Endodermal cell (in vitro differentiated cells): Measurements from ENCODE around the gene ZNF423. TPM values are rescaled to one million over a fixed set of nuclear protein-coding genes. Genes with fewer than 3 reads are reported as not detected.
A peak's percentile ranks its signal among the peaks of the same experiment; 100 is the strongest.

Experiments
- DNase-seq: peaks from one replicate; pipeline ENCODE4 v3.0.0-alpha.2; 2017
- H3K27ac ChIP-seq: 2 replicates; pipeline ENCODE4 v1.5.1; 2013; ENCODE audit warnings: mild to moderate bottlenecking, low read depth, low read length, moderate library complexity
- H3K27me3 ChIP-seq: 2 replicates; pipeline ENCODE4 v1.6.1; 2013; ENCODE audit warnings: mild to moderate bottlenecking, low read length, moderate library complexity; ENCODE audit not compliant: insufficient read depth, control insufficient read depth, poor library complexity, severe bottlenecking
- H3K36me3 ChIP-seq: 2 replicates; pipeline ENCODE4 v1.7.0; 2013; ENCODE audit warnings: mild to moderate bottlenecking, low read length, moderate library complexity; ENCODE audit not compliant: control insufficient read depth, insufficient read depth
- H3K4me1 ChIP-seq: one replicate; pipeline ENCODE4 v1.7.0; 2013; ENCODE audit warnings: low read length; ENCODE audit not compliant: control insufficient read depth, insufficient read depth
- H3K4me3 ChIP-seq: 2 replicates; pipeline ENCODE4 v1.5.1; 2013; ENCODE audit warnings: mild to moderate bottlenecking, low read length, moderate library complexity
- H3K9ac ChIP-seq: 2 replicates; pipeline ENCODE4 v1.6.1; 2013; ENCODE audit warnings: mild to moderate bottlenecking, low read length, moderate library complexity; ENCODE audit not compliant: poor library complexity, severe bottlenecking; ENCODE audit errors: extremely low read depth
- H3K9me3 ChIP-seq: 2 replicates; pipeline ENCODE4 v1.6.1; 2013; ENCODE audit warnings: mild to moderate bottlenecking, low read length, moderate library complexity; ENCODE audit not compliant: control insufficient read depth
- H3K27ac Mint-ChIP-seq: 2 replicates; pipeline ENCODE4 v1.8.0; 2020; ENCODE audit warnings: mixed read lengths
- H3K27me3 Mint-ChIP-seq: 2 replicates; pipeline ENCODE4 v1.8.0; 2021; ENCODE audit warnings: mild to moderate bottlenecking, mixed read lengths; ENCODE audit not compliant: insufficient read depth
- H3K36me3 Mint-ChIP-seq: 2 replicates; pipeline ENCODE4 v1.8.0; 2020; ENCODE audit warnings: low read depth, mixed read lengths
- H3K4me1 Mint-ChIP-seq: 2 replicates; pipeline ENCODE4 v1.8.0; 2020; ENCODE audit warnings: mixed read lengths
- H3K4me3 Mint-ChIP-seq: 2 replicates; pipeline ENCODE4 v1.8.0; 2020; ENCODE audit warnings: mild to moderate bottlenecking, moderate library complexity, mixed read lengths
- H3K9me3 Mint-ChIP-seq: 2 replicates; pipeline ENCODE4 v1.8.0; 2020; ENCODE audit warnings: mild to moderate bottlenecking, mixed read lengths
- CTCF ChIP-seq: fragments of 200-600 bp; sonication (generic); conservative IDR thresholded peaks from 2 replicates; pipeline ENCODE4 v1.5.0; 2021; ENCODE audit warnings: antibody characterized with exemption, mild to moderate bottlenecking
- WGBS, 2 experiments: methylation state at CpG; one replicate each; pipeline versions ENCODE4 v1.1.5 to v1.1.7; 2013; ENCODE audit warnings: missing lambda C conversion rate in 2 of 2, mixed read lengths in 1 of 2; ENCODE audit not compliant: insufficient coverage in 1 of 2, insufficient read length in 1 of 2; 5-methylcytosine and 5-hydroxymethylcytosine counted together
- total RNA-seq, 2 donors: library from RNA; stranded (reverse); fragmentation: NEBNext Ultra II Directional in 1 of 2; extraction: Animal tissue kit (Norgen Biotek cat#: 25700) in 1 of 2; gene quantifications; 2 replicates in 1 of 2; 3 replicates in 1 of 2; pipeline ENCODE4 v1.2.1, GENCODE V29; 2021

Gene ZNF423
- total RNA-seq, 2 donors from 2014 or later = 30.3 to 41.9 TPM

GRCh38 chr16:49454426-49455180 is 401.3 kb downstream of the ZNF423 start:
- H3K9me3 Mint-ChIP-seq = peaks cover 4% of the 10 kb centered on the region
- no peaks in the 10 kb centered on the region for H3K4me1 ChIP-seq
- H3K36me3 Mint-ChIP-seq = no peaks in the 10 kb centered on the region
- H3K27me3 Mint-ChIP-seq = peaks cover 2% of the 10 kb centered on the region
- no peaks in the 10 kb centered on the region for H3K36me3 ChIP-seq
- H3K27me3 ChIP-seq = no peaks in the 10 kb centered on the region
- H3K9ac ChIP-seq = no peak overlapping the region
- DNase-seq = peak; percentile 24
- H3K27ac ChIP-seq = no peak overlapping the region
- no peaks in the 10 kb centered on the region for H3K9me3 ChIP-seq
- H3K4me3 Mint-ChIP-seq = no peak overlapping the region
- peak; percentile 15 for TF ChIP-seq CTCF
- WGBS, 2 experiments = 86 to 90% methylated on average over 11 to 12 of the region's 12 CpGs
- H3K27ac Mint-ChIP-seq = no peak overlapping the region
- peaks cover 4% of the 10 kb centered on the region for H3K4me1 Mint-ChIP-seq
- no peak overlapping the region for H3K4me3 ChIP-seq

DNA sequence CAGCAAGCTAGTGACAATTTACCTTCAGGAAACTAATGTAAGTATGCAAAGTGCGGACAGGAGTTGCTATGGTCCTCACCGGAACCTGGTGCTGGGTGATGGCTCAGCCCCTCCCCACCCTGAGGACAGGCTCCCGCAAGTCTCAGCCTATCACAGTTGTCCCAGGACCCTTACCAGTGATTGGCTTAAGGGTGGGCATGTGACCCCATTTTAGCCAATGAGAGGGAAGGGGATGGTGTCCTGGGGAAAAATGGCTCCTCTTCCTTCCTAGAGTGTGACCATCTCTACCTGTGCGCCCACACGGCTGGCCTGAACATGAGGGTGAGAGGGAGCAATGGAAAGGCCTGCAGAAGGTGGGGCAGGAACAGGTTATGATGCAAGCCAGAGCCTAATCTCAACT is 401.9 kb downstream of the ZNF423 start:
- DNase-seq = peak; percentile 44
- H3K4me1 Mint-ChIP-seq = peaks cover 4% of the 10 kb centered on the region
- Histone ChIP-seq H3K9ac (no peak overlapping the region), H3K4me3 (no peak overlapping the region), H3K27me3 (no peaks in the 10 kb centered on the region), H3K27ac (no peak overlapping the region), H3K4me1 (no peaks in the 10 kb centered on the region), H3K36me3 (no peaks in the 10 kb centered on the region), H3K9me3 (no peaks in the 10 kb centered on the region)
- no peaks in the 10 kb centered on the region for H3K36me3 Mint-ChIP-seq
- H3K27me3 Mint-ChIP-seq = peaks cover 2% of the 10 kb centered on the region
- 92 to 97% methylated on average over 5 of the region's 5 CpGs for WGBS, 2 experiments
- TF ChIP-seq CTCF = no peak
- H3K27ac Mint-ChIP-seq = no peak overlapping the region
- H3K4me3 Mint-ChIP-seq = no peak overlapping the region
- peaks cover 4% of the 10 kb centered on the region for H3K9me3 Mint-ChIP-seq

GRCh38 chr16:49453021-49453420 is 402.9 kb downstream of the ZNF423 start:
- Histone ChIP-seq H3K36me3 (no peaks in the 10 kb centered on the region), H3K4me1 (no peaks in the 10 kb centered on the region), H3K27ac (no peak overlapping the region), H3K9ac (no peak overlapping the region), H3K9me3 (no peaks in the 10 kb centered on the region), H3K4me3 (no peak overlapping the region), H3K27me3 (no peaks in the 10 kb centered on the region)
- no peak for DNase-seq
- Mint-ChIP-seq H3K36me3 (no peaks in the 10 kb centered on the region), H3K4me3 (no peak overlapping the region), H3K4me1 (peaks cover 4% of the 10 kb centered on the region), H3K27me3 (peaks cover 2% of the 10 kb centered on the region), H3K27ac (no peak overlapping the region), H3K9me3 (peaks cover 4% of the 10 kb centered on the region)
- WGBS, 2 experiments = 89 to 91% methylated on average over 1 to 5 of the region's 5 CpGs
- TF ChIP-seq CTCF = no peak
